Stomach (tissue), 9 donors: ENCODE data around the gene CFAP53. TPM values are rescaled to one million over a fixed set of nuclear protein-coding genes. Genes with fewer than 3 reads are reported as not detected.
A peak's percentile ranks its signal among the peaks of the same experiment; 100 is the strongest.

Source experiments
- DNase-seq, 2 donors: peaks; one replicate each; pipeline versions ENCODE4 v3.0.0 to v3.0.0-alpha.2; 2013 to 2019
- H3K27ac ChIP-seq, 5 donors: fragments of 200-600 bp in 4 of 5; sonication (generic) in 4 of 5; one replicate each; pipeline ENCODE4 v1.5.1; 2013 to 2019; ENCODE audit warnings: mild to moderate bottlenecking in 1 of 5, moderate library complexity in 1 of 5
- H3K27me3 ChIP-seq, 3 donors: fragments of 200-600 bp; sonication (generic); one replicate each; pipeline ENCODE4 v1.5.1; 2017 to 2019; ENCODE audit warnings: mixed run types in 1 of 3
- H3K36me3 ChIP-seq, 4 donors: fragments of 200-600 bp; sonication (generic); 1 replicate in 3 of 4; 2 replicates in 1 of 4; pipeline ENCODE4 v1.5.1; 2016 to 2019
- H3K4me1 ChIP-seq, 4 donors: fragments of 200-600 bp; sonication (generic); one replicate each; pipeline ENCODE4 v1.5.1; 2016 to 2019
- H3K4me3 ChIP-seq, 4 donors: fragments of 200-600 bp; sonication (generic) in 3 of 4; one replicate each; pipeline ENCODE4 v1.5.1; 2016 to 2019; ENCODE audit warnings: mild to moderate bottlenecking in 1 of 4
- H3K9me3 ChIP-seq, 4 donors: fragments of 200-600 bp; sonication (generic); one replicate each; pipeline ENCODE4 v1.5.1; 2016 to 2019
- EP300 ChIP-seq: sonication (generic); formaldehyde crosslinking; IDR thresholded peaks from one replicate; pipeline ENCODE4 v1.6.1; 2017; ENCODE audit warnings: antibody characterized with exemption
- POLR2A ChIP-seq, 4 donors: fragments of 450-650 bp; IDR thresholded peaks; one replicate each; pipeline ENCODE4 v1.6.1; 2016; ENCODE audit warnings: antibody characterized with exemption in 4 of 4, control low read depth in 2 of 4, mild to moderate bottlenecking in 1 of 4, moderate library complexity in 1 of 4
- POLR2AphosphoS5 ChIP-seq, 3 donors: sonication (generic); formaldehyde crosslinking; IDR thresholded peaks; one replicate each; pipeline ENCODE4 v1.6.1; 2016; ENCODE audit warnings: antibody characterized with exemption in 3 of 3
- WGBS, 5 donors: extraction: QIAGEN DNeasy Blood & Tissue Kit in 3 of 5; methylation state at CpG; one replicate each; pipeline versions ENCODE4 v1.1.5 to v1.1.7; 2013 to 2018; 5-methylcytosine and 5-hydroxymethylcytosine counted together
- intact Hi-C: fragments of 100-400 bp; cut with DNase I; formaldehyde crosslinking; loops from one replicate; pipeline ENCODE4 v1.15.1; 2023; ENCODE audit warnings: low total_unique reads
- polyA plus RNA-seq, 3 donors: library from polyadenylated mRNA; stranded (reverse); fragments of 200-250 nt; gene quantifications; one replicate each; pipeline ENCODE4 v1.2.3, GENCODE V29; 2013
- total RNA-seq, 5 donors: library from RNA; depleted of rRNA; stranded (reverse); fragments of >200 nt; gene quantifications; one replicate each; pipeline versions ENCODE4 v1.1.0 to v1.2.3, GENCODE V29; 2014 to 2016
- TF ChIP-seq, protein P1 (sequence below), 7 experiments: fragments of 450-650 bp in 4 of 7; fragments of 200-600 bp in 3 of 7; sonication (generic) in 3 of 7; IDR thresholded peaks; one replicate each; pipeline ENCODE4 v1.5.1; 2016 to 2019; ENCODE audit warnings: antibody characterized with exemption in 7 of 7, control low read depth in 2 of 7, mild to moderate bottlenecking in 1 of 7
- donor health status: healthy with polysubstance abuse.
- donor health status: Bipolar disorder and iron deficiency.
- donor health status: healthy.

The CFAP53 gene
- total and polyA plus RNA-seq, 8 donors, result 0.25 to 4.1 (median 0.73) TPM; not detected in 4

GRCh38 chr18:50282521-50283335 lies 16.4 kb upstream of the CFAP53 start:
- TF ChIP-seq, protein P1, sequence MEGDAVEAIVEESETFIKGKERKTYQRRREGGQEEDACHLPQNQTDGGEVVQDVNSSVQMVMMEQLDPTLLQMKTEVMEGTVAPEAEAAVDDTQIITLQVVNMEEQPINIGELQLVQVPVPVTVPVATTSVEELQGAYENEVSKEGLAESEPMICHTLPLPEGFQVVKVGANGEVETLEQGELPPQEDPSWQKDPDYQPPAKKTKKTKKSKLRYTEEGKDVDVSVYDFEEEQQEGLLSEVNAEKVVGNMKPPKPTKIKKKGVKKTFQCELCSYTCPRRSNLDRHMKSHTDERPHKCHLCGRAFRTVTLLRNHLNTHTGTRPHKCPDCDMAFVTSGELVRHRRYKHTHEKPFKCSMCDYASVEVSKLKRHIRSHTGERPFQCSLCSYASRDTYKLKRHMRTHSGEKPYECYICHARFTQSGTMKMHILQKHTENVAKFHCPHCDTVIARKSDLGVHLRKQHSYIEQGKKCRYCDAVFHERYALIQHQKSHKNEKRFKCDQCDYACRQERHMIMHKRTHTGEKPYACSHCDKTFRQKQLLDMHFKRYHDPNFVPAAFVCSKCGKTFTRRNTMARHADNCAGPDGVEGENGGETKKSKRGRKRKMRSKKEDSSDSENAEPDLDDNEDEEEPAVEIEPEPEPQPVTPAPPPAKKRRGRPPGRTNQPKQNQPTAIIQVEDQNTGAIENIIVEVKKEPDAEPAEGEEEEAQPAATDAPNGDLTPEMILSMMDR (IDR thresholded peaks at IDR 0.05), result no peak
- no peak for TF ChIP-seq POLR2A (IDR thresholded peaks at IDR 0.05)
- no peak for TF ChIP-seq POLR2AphosphoS5 (IDR thresholded peaks at IDR 0.05)
- no peak for TF ChIP-seq EP300
- H3K36me3 ChIP-seq, result peaks cover 31 to 61% (median 56%) of the 10 kb centered on the region in 4 donors
- 86 to 93% (median 89%) methylated on average over 42 of the region's 42 CpGs for WGBS, 5 donors

GRCh38 chr18:50281972-50282520 lies 15.8 kb upstream of the CFAP53 start:
- Histone ChIP-seq H3K4me3 (peak overlapping the region; percentile 82 to 96 (median 88)), H3K27ac (peak overlapping the region; percentile 89 to 96 (median 95)), H3K36me3 (peaks cover 36 to 68% (median 61%) of the 10 kb centered on the region in 4 donors), H3K9me3 (no peaks in the 10 kb centered on the region), H3K4me1 (peaks cover 24 to 63% (median 49%) of the 10 kb centered on the region in 4 donors), H3K27me3 (no peaks in the 10 kb centered on the region)
- intact Hi-C loops, result no loop called here
- TF ChIP-seq POLR2AphosphoS5 (IDR thresholded peaks at IDR 0.05) (no peak), EP300 (no peak), POLR2A (IDR thresholded peaks at IDR 0.05) (no peak)
- TF ChIP-seq, protein P1 (IDR thresholded peaks at IDR 0.05), result no peak
- WGBS, 5 donors, result 31 to 38% (median 35%) methylated on average over 32 to 35 of the region's 35 CpGs
- no peak for DNase-seq

More at GRCh38 chr18:50282521-50283335, 16.4 kb upstream of the CFAP53 start:
- Histone ChIP-seq H3K4me1 (peaks cover 24 to 60% (median 48%) of the 10 kb centered on the region in 4 donors), H3K27ac (peak overlapping the region in 3 of 5 donors; percentile 95 to 96 (median 95)), H3K4me3 (peak overlapping the region in 1 of 4 donors; percentile 84), H3K27me3 (no peaks in the 10 kb centered on the region), H3K9me3 (no peaks in the 10 kb centered on the region)
- intact Hi-C loops, result no loop called here
- DNase-seq, result no peak

DNA sequence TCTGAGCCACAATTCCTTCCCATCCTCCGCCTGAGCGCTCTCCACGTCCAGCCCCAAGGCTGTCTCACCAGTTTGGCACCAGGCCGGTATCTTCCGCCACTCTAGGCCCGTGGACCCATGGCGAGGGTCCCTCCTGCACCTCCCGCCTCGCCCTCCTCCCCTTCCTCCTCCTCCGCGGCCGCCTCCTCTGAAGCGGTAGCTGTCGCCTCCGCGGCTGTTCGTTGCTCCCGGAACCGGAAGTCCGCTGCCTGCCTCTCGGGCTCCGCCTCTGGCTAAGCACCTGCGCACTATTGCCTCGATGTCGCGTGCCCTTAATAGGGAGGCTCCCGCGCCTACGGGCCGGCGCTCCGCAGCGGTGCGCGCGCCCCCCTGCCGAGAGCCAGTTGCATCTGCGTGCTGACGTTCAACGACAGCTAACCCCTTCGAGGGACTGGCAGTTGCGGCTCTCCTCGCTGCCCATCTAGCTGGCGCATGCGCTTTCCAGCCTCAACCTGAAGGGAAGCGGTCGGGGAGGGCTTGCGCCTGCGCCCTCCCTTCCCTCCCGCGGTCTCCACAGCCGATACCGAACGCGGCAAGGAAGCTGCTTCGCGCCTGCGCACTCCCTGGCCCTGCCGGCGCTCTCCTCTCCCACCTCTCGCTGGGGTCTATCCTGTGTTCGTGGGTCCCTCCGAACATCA lies 15.1 kb upstream of the CFAP53 start, which contains the start of gene MBD1:
Gene MBD1 (minus strand): TSS at position 229 of the 677 bp plus-strand sequence. CDS start 1,531 bp downstream, outside the sequence.
- DNase-seq, result peak; percentile 96 to 99
- peaks cover 24 to 56% (median 43%) of the 10 kb centered on the region in 4 donors for H3K4me1 ChIP-seq
- intact Hi-C loops, result no loop called here
- peak within 1 kb of the TSS; percentile 89 to 96 (median 95) for H3K27ac ChIP-seq
- H3K9me3 ChIP-seq, result no peaks in the 10 kb centered on the region
- TF ChIP-seq, protein P1 (IDR thresholded peaks at IDR 0.05), result peak in 5 of 7 experiments; percentile 2 to 43 (median 29)
- TF ChIP-seq EP300, result no peak
- peak; percentile 88 to 97 (median 94) for TF ChIP-seq POLR2AphosphoS5 (IDR thresholded peaks at IDR 0.05)
- peak in 3 of 4 donors; percentile 43 to 87 (median 77) for TF ChIP-seq POLR2A (IDR thresholded peaks at IDR 0.05)
- 0 to 1% (median 1%) methylated on average over 42 to 63 of the region's 63 CpGs for WGBS, 5 donors
- no peaks in the 10 kb centered on the region for H3K27me3 ChIP-seq
- peaks cover 42 to 74% (median 67%) of the 10 kb centered on the region in 4 donors for H3K36me3 ChIP-seq
- peak within 1 kb of the TSS; percentile 82 to 96 (median 88) for H3K4me3 ChIP-seq
